GM12878 (cell line): ENCODE measurements around the gene PDF. TPM values are rescaled to one million over a fixed set of nuclear protein-coding genes. Genes with fewer than 3 reads are reported as not detected.
A peak's percentile ranks its signal among the peaks of the same experiment; 100 is the strongest.

Experiments
- BCL3 ChIP-seq: IDR thresholded peaks from 2 replicates; pipeline ENCODE4 v1.6.1; 2011; ENCODE audit warnings: borderline replicate concordance, low read depth, mild to moderate bottlenecking, moderate library complexity, low read length; ENCODE audit not compliant: insufficient read depth, poor library complexity, severe bottlenecking
- CHD1 ChIP-seq: IDR thresholded peaks from 2 replicates; pipeline ENCODE4 v1.6.1; 2012; ENCODE audit warnings: low read depth, low read length, improper control_type of control experiment
- CHD4 ChIP-seq: fragments of 200-600 bp; sonication (generic); IDR thresholded peaks from 2 replicates; pipeline ENCODE4 v1.6.1; 2016; ENCODE audit warnings: mild to moderate bottlenecking
- EGR1 ChIP-seq, 2 experiments: IDR thresholded peaks; 1 replicate in 1 of 2; 2 replicates in 1 of 2; pipeline ENCODE4 v1.6.1; 2011 to 2012; ENCODE audit warnings: low read depth in 2 of 2, low read length in 2 of 2, borderline replicate concordance in 1 of 2, mild to moderate bottlenecking in 1 of 2, moderate library complexity in 1 of 2
- EP300 ChIP-seq, 2 experiments: fragments of 150-350 bp in 1 of 2; IDR thresholded peaks; 2 replicates each; pipeline ENCODE4 v1.6.1; 2011 to 2012; ENCODE audit warnings: low read depth in 2 of 2, low read length in 2 of 2, borderline replicate concordance in 1 of 2, improper control_type of control experiment in 1 of 2, inconsistent platforms in 1 of 2; ENCODE audit not compliant: control insufficient read depth in 1 of 2
- GABPA ChIP-seq: IDR thresholded peaks from 2 replicates; pipeline ENCODE4 v1.6.1; 2014; ENCODE audit warnings: antibody characterized with exemption, low read depth, mild to moderate bottlenecking, inconsistent platforms
- MLLT1 ChIP-seq: fragments of 450-650 bp; IDR thresholded peaks from 2 replicates; pipeline ENCODE4 v1.6.1; 2016; ENCODE audit warnings: mild to moderate bottlenecking
- NR2F1 ChIP-seq: fragments of 450-650 bp; conservative IDR thresholded peaks from 2 replicates; pipeline ENCODE4 v1.6.1; 2017; ENCODE audit warnings: mild to moderate bottlenecking
- PAX5 ChIP-seq: IDR thresholded peaks from 2 replicates; pipeline ENCODE4 v1.6.1; 2011; ENCODE audit warnings: low read depth, low read length, borderline replicate concordance
- POLR2A ChIP-seq: IDR thresholded peaks from 2 replicates; pipeline ENCODE4 v1.6.1; 2011; ENCODE audit warnings: low read depth, mild to moderate bottlenecking, low read length
- SREBF2 ChIP-seq: IDR thresholded peaks from 2 replicates; pipeline ENCODE4 v1.6.1; 2012; ENCODE audit warnings: mild to moderate bottlenecking, low read length
- TAF1 ChIP-seq: IDR thresholded peaks from 2 replicates; pipeline ENCODE4 v1.6.1; 2011; ENCODE audit warnings: mild to moderate bottlenecking, low read depth, low read length, borderline replicate concordance
- TBL1XR1 ChIP-seq: IDR thresholded peaks from 2 replicates; pipeline ENCODE4 v1.6.1; 2012; ENCODE audit warnings: low read depth, low read length, improper control_type of control experiment
- TCF7 ChIP-seq: IDR thresholded peaks from 2 replicates; pipeline ENCODE4 v1.6.1; 2014; ENCODE audit warnings: antibody characterized with exemption, borderline replicate concordance
- YY1 ChIP-seq: IDR thresholded peaks from 2 replicates; pipeline ENCODE4 v1.6.1; 2011; ENCODE audit warnings: low read depth, mild to moderate bottlenecking, low read length
- polyA plus RNA-seq, 11 experiments: library from polyadenylated mRNA; depleted of rRNA in 4 of 11; unstranded in 6 of 11; stranded (reverse) in 5 of 11; fragments of >200 nt; fragmentation: Nextera tagmentation in 4 of 11; fragmentation: Illumina TruSeq in 1 of 11; extraction: Ambion mirVana in 4 of 11; extraction: Trizol in 1 of 11; gene quantifications; 1 replicate in 1 of 11; 2 replicates in 10 of 11; pipeline versions ENCODE4 v1.2.1 to v1.2.3, GENCODE V29; 2011 to 2016; ENCODE audit warnings: inconsistent platforms in 2 of 11, missing spikeins in 2 of 11, low read depth in 1 of 11
- total RNA-seq, 4 experiments: library from RNA; depleted of rRNA in 3 of 4; stranded (reverse); fragments of >200 nt in 3 of 4; fragmentation: Illumina TruSeq in 1 of 4; extraction: Trizol in 1 of 4; gene quantifications; 2 replicates each; pipeline versions ENCODE4 v1.2.1 to v1.2.3, GENCODE V29; 2013 to 2021
- TF ChIP-seq, protein P1 (sequence below): IDR thresholded peaks from 2 replicates; pipeline ENCODE4 v1.6.1; 2011; ENCODE audit warnings: low read depth, low read length, improper control_type of control experiment, borderline replicate concordance
- TF ChIP-seq, protein P2 (sequence below): fragments of 450-650 bp; IDR thresholded peaks from 2 replicates; pipeline ENCODE4 v1.6.1; 2014; ENCODE audit warnings: mild to moderate bottlenecking

Gene PDF
- total and polyA plus RNA-seq, 10 of the 15 experiments (the other 5 are each of a cell fraction or from before 2014, with no cell fraction given), result 0.13 to 44.1 (median 16.7) TPM

GRCh38 chr16:69311533-69312387 is 18.6 kb downstream of the PDF start (continued):
- TF ChIP-seq, protein P1, sequence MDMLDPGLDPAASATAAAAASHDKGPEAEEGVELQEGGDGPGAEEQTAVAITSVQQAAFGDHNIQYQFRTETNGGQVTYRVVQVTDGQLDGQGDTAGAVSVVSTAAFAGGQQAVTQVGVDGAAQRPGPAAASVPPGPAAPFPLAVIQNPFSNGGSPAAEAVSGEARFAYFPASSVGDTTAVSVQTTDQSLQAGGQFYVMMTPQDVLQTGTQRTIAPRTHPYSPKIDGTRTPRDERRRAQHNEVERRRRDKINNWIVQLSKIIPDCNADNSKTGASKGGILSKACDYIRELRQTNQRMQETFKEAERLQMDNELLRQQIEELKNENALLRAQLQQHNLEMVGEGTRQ, result no peak
- TF ChIP-seq PAX5 (no peak), NR2F1 (0 out of 2 replicates have a peak, but pooled peaks have one; percentile 70), TAF1 (no peak), YY1 (no peak), CHD1 (no peak), POLR2A (no peak), TBL1XR1 (no peak), TCF7 (no peak), MLLT1 (no peak), SREBF2 (no peak), CHD4 (no peak), EGR1 (IDR thresholded peaks at IDR 0.05; ENCODE audit: borderline replicate concordance in 1 of 2, low read depth in 2 of 2, low read length in 2 of 2) (no peak), BCL3 (no peak), GABPA (no peak), EP300 (IDR thresholded peaks at IDR 0.05; ENCODE audit: borderline replicate concordance in 1 of 2, control insufficient read depth in 1 of 2, low read depth in 2 of 2, low read length in 2 of 2) (no peak)
- TF ChIP-seq, protein P2, sequence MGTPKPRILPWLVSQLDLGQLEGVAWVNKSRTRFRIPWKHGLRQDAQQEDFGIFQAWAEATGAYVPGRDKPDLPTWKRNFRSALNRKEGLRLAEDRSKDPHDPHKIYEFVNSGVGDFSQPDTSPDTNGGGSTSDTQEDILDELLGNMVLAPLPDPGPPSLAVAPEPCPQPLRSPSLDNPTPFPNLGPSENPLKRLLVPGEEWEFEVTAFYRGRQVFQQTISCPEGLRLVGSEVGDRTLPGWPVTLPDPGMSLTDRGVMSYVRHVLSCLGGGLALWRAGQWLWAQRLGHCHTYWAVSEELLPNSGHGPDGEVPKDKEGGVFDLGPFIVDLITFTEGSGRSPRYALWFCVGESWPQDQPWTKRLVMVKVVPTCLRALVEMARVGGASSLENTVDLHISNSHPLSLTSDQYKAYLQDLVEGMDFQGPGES, result no peak
